ENCODE measurements around the gene ANO7.

GRCh38 chr2:241238693-241239198, 50.3 kb downstream of the ANO7 start:
- TF ChIP-seq EZH2phosphoT487 (IDR thresholded peaks at IDR 0.05; ENCODE audit: borderline replicate concordance, low read length): no peak
- TF ChIP-seq, protein P1, sequence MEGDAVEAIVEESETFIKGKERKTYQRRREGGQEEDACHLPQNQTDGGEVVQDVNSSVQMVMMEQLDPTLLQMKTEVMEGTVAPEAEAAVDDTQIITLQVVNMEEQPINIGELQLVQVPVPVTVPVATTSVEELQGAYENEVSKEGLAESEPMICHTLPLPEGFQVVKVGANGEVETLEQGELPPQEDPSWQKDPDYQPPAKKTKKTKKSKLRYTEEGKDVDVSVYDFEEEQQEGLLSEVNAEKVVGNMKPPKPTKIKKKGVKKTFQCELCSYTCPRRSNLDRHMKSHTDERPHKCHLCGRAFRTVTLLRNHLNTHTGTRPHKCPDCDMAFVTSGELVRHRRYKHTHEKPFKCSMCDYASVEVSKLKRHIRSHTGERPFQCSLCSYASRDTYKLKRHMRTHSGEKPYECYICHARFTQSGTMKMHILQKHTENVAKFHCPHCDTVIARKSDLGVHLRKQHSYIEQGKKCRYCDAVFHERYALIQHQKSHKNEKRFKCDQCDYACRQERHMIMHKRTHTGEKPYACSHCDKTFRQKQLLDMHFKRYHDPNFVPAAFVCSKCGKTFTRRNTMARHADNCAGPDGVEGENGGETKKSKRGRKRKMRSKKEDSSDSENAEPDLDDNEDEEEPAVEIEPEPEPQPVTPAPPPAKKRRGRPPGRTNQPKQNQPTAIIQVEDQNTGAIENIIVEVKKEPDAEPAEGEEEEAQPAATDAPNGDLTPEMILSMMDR (IDR thresholded peaks at IDR 0.05; ENCODE audit: low read depth, low read length, poor library complexity, severe bottlenecking): no peak

Data from DOHH2 (cell line).